ENCODE data around the gene HPCAL1. TPM values are rescaled to one million over a fixed set of nuclear protein-coding genes. Genes with fewer than 3 reads are reported as not detected.

Gene HPCAL1
- total RNA-seq, 1 experiment from 2014 or later: 312 TPM

DNA sequence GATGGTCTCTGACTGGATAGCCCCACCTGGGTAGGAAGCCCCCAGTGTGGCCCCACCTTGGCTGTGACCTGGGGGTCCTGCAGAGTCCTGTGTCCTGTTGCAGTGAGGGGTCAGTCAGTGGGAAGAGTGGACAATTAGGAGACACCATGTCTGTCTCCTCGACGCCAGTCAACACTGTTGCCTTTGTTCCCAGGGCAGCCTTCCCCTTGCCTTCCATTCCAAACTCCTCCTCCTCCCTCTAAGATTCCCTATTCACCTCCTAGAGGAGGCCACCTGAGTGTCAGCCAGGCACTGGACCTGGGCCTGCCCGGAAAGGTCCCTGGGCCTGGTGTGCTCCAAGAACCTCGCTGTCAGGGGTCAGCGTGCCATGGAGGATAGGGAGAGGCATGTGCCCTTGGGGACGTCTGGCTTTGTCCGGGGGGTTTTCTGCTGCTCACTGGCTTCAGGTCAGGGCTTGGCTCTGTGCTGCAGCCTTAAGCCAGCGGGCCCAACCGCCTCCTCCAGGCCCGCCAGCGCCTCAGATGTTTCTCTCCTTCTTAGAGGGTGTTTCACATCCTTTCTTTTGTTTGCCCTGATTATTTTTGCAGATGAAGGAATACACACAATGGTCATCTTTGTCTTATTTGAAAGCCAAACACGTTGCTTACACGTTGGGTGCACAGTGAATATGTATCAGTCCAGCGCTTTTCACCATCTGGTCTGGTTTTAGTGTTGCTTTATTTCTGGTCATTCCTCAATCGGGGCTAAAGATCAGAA lies 68.9 kb downstream of the HPCAL1 start:
- POLR2A ChIA-PET (ENCODE audit: unreplicated experiment): no interaction called here

DNA sequence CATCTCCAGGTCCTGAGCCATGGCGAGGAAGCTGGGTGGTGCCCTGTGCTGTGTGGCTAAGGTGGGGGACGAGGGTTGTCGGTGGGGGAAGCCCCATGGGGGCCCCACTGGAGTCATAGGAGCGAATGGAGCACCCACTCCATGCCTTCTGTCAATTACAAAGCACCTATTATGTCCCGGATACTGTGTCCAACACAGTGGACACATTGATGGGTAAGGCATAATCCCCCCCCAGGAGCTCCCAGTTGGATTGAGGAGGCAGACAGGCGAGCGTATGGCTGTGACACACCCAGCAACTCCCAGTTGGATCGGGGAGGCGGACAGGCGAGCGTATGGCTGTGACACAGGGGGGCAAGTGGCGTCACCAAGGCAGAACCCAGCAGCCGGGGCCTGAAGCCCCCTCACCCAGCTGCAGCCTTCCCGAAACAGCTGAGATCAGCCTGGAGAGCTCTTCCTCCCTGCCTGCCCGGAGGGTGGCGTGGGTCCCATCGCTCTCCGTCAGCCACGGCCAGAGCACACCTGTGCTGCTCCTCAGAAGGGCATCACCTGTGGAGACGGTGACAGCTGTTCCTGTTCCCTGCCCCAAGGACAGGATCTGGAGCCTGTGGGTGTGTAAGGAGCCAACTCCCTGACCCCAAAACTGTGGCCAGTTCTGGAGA lies 69.6 kb downstream of the HPCAL1 start:
- CTCF ChIA-PET: no interaction called here
- peaks cover 10% of the 10 kb centered on the region; the same call in 1 of the 2 replicates for H3K36me3 ChIP-seq (ENCODE audit: low read depth, low read length)
- POLR2A ChIA-PET (ENCODE audit: unreplicated experiment): no interaction called here

More for the DNA sequence above, 68.9 kb downstream of the HPCAL1 start:
- CTCF ChIA-PET: no interaction called here
- no peak overlapping the region for H3K9ac ChIP-seq (ENCODE audit: low read length)
- H3K36me3 ChIP-seq (ENCODE audit: low read depth, low read length): peaks cover 10% of the 10 kb centered on the region; the same call in 1 of the 2 replicates
- no TSS peak for BruUV-seq (replicated peaks)
- H3K4me3 ChIP-seq (ENCODE audit: low read length): no peak overlapping the region
- ATAC-seq (no peak), DNase-seq (no peak)
- no peak overlapping the region for H3K4me2 ChIP-seq (ENCODE audit: low read length)
- intact Hi-C loops (cut with micrococcal nuclease): no loop called here
- H3K9me2 ChIP-seq (replicated peaks; ENCODE audit: low read length): no peaks in the 10 kb centered on the region
- no peaks in the 10 kb centered on the region for H3K27me3 ChIP-seq (ENCODE audit: low read length)
- H3K79me2 ChIP-seq (ENCODE audit: low read length): peaks cover 99% of the 10 kb centered on the region
- H3K4me1 ChIP-seq (ENCODE audit: insufficient read depth, low read length): no peaks in the 10 kb centered on the region
- no peak overlapping the region for H2AFZ ChIP-seq (ENCODE audit: low read length)
- TF ChIP-seq EZH2 (IDR thresholded peaks at IDR 0.05; ENCODE audit: low read length, unreplicated experiment) (no peak), EZH2phosphoT487 (IDR thresholded peaks at IDR 0.05; ENCODE audit: borderline replicate concordance, low read length) (no peak)
- no peaks in the 10 kb centered on the region for H3F3A ChIP-seq (ENCODE audit: low read length, unreplicated experiment)
- H3K9me3 ChIP-seq (ENCODE audit: low read length): no peaks in the 10 kb centered on the region
- peaks cover 69% of the 10 kb centered on the region for H4K20me1 ChIP-seq (ENCODE audit: low read length)
- H3K27ac ChIP-seq (ENCODE audit: low read length): no peak overlapping the region

DNA sequence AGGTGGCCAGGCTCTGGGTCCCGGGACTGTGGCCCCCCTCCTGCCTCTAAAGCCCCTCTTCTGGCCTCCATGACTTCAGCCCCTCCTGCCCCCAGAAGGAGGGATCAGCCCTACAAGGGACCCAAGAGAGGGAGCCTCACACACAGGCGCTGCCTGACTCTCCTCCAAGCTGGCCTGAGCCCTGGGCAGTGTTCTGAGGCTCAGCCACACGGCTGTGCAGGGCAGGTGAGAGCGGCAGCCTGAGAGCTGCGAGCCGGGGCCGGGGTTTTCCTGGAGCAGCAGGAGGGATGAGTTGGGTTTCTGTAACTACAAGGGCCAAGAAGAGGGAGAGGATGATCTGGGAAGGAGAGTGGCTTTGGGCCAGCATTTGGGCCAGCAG lies 70.1 kb downstream of the HPCAL1 start:
- TF ChIP-seq EZH2 (IDR thresholded peaks at IDR 0.05; ENCODE audit: low read length, unreplicated experiment) (no peak), EZH2phosphoT487 (IDR thresholded peaks at IDR 0.05; ENCODE audit: borderline replicate concordance, low read length) (no peak)
- TF ChIP-seq, protein P1, sequence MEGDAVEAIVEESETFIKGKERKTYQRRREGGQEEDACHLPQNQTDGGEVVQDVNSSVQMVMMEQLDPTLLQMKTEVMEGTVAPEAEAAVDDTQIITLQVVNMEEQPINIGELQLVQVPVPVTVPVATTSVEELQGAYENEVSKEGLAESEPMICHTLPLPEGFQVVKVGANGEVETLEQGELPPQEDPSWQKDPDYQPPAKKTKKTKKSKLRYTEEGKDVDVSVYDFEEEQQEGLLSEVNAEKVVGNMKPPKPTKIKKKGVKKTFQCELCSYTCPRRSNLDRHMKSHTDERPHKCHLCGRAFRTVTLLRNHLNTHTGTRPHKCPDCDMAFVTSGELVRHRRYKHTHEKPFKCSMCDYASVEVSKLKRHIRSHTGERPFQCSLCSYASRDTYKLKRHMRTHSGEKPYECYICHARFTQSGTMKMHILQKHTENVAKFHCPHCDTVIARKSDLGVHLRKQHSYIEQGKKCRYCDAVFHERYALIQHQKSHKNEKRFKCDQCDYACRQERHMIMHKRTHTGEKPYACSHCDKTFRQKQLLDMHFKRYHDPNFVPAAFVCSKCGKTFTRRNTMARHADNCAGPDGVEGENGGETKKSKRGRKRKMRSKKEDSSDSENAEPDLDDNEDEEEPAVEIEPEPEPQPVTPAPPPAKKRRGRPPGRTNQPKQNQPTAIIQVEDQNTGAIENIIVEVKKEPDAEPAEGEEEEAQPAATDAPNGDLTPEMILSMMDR (conservative IDR thresholded peaks at IDR 0.05; ENCODE audit: low read depth, low read length): no peak
- no TSS peak for BruUV-seq (replicated peaks)
- ATAC-seq (no peak), DNase-seq (no peak)
- H3K36me3 ChIP-seq (ENCODE audit: low read depth, low read length): peaks cover 7% of the 10 kb centered on the region; the same call in 1 of the 2 replicates
- no peak overlapping the region for H3K27ac ChIP-seq (ENCODE audit: low read length)
- H3K9me3 ChIP-seq (ENCODE audit: low read length): no peaks in the 10 kb centered on the region
- H3K9ac ChIP-seq (ENCODE audit: low read length): no peak overlapping the region
- peaks cover 99% of the 10 kb centered on the region for H3K79me2 ChIP-seq (ENCODE audit: low read length)
- no peaks in the 10 kb centered on the region for H3K9me2 ChIP-seq (replicated peaks; ENCODE audit: low read length)
- H3K27me3 ChIP-seq (ENCODE audit: low read length): no peaks in the 10 kb centered on the region
- peaks cover 61% of the 10 kb centered on the region for H4K20me1 ChIP-seq (ENCODE audit: low read length)
- no peaks in the 10 kb centered on the region for H3F3A ChIP-seq (ENCODE audit: low read length, unreplicated experiment)
- H3K4me3 ChIP-seq (ENCODE audit: low read length): no peak overlapping the region
- ChIA-PET POLR2A (ENCODE audit: unreplicated experiment) (no interaction called here), CTCF (no interaction called here)
- no peak overlapping the region for H2AFZ ChIP-seq (ENCODE audit: low read length)
- no peaks in the 10 kb centered on the region for H3K4me1 ChIP-seq (ENCODE audit: insufficient read depth, low read length)
- intact Hi-C loops (cut with micrococcal nuclease): no loop called here
- no peak overlapping the region for H3K4me2 ChIP-seq (ENCODE audit: low read length)

More for the DNA sequence above, 69.6 kb downstream of the HPCAL1 start:
- H3K9ac ChIP-seq (ENCODE audit: low read length): no peak overlapping the region
- no peaks in the 10 kb centered on the region for H3K9me3 ChIP-seq (ENCODE audit: low read length)
- no peak for DNase-seq
- H3K4me1 ChIP-seq (ENCODE audit: insufficient read depth, low read length): no peaks in the 10 kb centered on the region
- H4K20me1 ChIP-seq (ENCODE audit: low read length): peaks cover 66% of the 10 kb centered on the region
- H2AFZ ChIP-seq (ENCODE audit: low read length): no peak overlapping the region
- no peaks in the 10 kb centered on the region for H3K9me2 ChIP-seq (replicated peaks; ENCODE audit: low read length)
- H3K27ac ChIP-seq (ENCODE audit: low read length): no peak overlapping the region
- ATAC-seq: no peak
- intact Hi-C loops (cut with micrococcal nuclease): no loop called here
- no peaks in the 10 kb centered on the region for H3K27me3 ChIP-seq (ENCODE audit: low read length)
- TF ChIP-seq EZH2 (IDR thresholded peaks at IDR 0.05; ENCODE audit: low read length, unreplicated experiment): no peak
- no peak for TF ChIP-seq EZH2phosphoT487 (IDR thresholded peaks at IDR 0.05; ENCODE audit: borderline replicate concordance, low read length)
- TF ChIP-seq, protein P1 (conservative IDR thresholded peaks at IDR 0.05; ENCODE audit: low read depth, low read length): no peak
- no TSS peak for BruUV-seq (replicated peaks)
- no peak overlapping the region for H3K4me3 ChIP-seq (ENCODE audit: low read length)
- H3K79me2 ChIP-seq (ENCODE audit: low read length): peaks cover 99% of the 10 kb centered on the region
- H3K4me2 ChIP-seq (ENCODE audit: low read length): no peak overlapping the region
- no peaks in the 10 kb centered on the region for H3F3A ChIP-seq (ENCODE audit: low read length, unreplicated experiment)
